Mesothelial cell of epicardium (in vitro differentiated cells): Measurements from ENCODE around the gene NYAP1. TPM values are rescaled to one million over a fixed set of nuclear protein-coding genes. Genes with fewer than 3 reads are reported as not detected.

Experiments
- DNase-seq, 2 experiments: peaks; one replicate each; pipeline ENCODE4 v3.0.0; 2021; ENCODE audit warnings: low spot score in 2 of 2; ENCODE audit not compliant: unreplicated experiment in 2 of 2
- H3K27ac Mint-ChIP-seq: 2 replicates; pipeline ENCODE4 v1.8.0; 2021; ENCODE audit warnings: mixed read lengths
- H3K27me3 Mint-ChIP-seq: 2 replicates; pipeline ENCODE4 v1.8.0; 2021; ENCODE audit warnings: low read depth, mixed read lengths
- H3K36me3 Mint-ChIP-seq: 2 replicates; pipeline ENCODE4 v1.8.0; 2021; ENCODE audit warnings: mixed read lengths
- H3K4me1 Mint-ChIP-seq: 2 replicates; pipeline ENCODE4 v1.8.0; 2021; ENCODE audit warnings: mixed read lengths
- H3K4me3 Mint-ChIP-seq: 2 replicates; pipeline ENCODE4 v1.8.0; 2021; ENCODE audit warnings: mild to moderate bottlenecking, moderate library complexity, mixed read lengths
- H3K9me3 Mint-ChIP-seq: 2 replicates; pipeline ENCODE4 v1.8.0; 2021; ENCODE audit warnings: mixed read lengths
- total RNA-seq: library from RNA; stranded (reverse); gene quantifications from 3 replicates; pipeline ENCODE4 v1.2.1, GENCODE V29; 2021
- TF ChIP-seq, protein P1 (sequence below): fragments of 200-600 bp; sonication (generic); IDR thresholded peaks from one replicate; pipeline ENCODE4 v1.5.0; 2021; ENCODE audit warnings: antibody characterized with exemption; ENCODE audit not compliant: unreplicated experiment

The NYAP1 gene
- total RNA-seq, 1 donor from 2014 or later: 8.5 TPM

DNA sequence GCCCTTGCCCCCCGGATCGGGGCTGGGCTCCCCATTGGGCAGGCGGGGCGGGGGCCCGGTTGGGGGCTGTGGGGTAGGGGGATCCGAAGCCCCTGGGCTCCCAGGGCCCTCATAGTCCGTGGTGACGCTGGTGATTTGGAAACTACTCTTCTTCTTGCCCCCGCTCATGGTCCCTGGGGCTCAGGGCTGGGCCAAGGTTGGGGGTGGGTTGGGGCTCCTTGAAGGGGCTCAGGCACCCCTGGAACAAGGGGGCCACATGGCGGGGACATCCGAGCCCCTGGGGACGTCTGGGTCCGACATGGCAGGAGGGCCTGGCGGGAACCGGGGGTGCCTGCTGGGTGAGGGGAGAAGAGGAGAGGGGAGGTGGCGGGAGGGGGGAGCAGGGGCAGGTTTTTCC is 5.9 kb upstream of the NYAP1 start:
- DNase-seq: no peak
- Mint-ChIP-seq H3K4me3 (peak overlapping the region; percentile 88), H3K36me3 (peaks cover 4% of the 10 kb centered on the region), H3K4me1 (peaks cover 32% of the 10 kb centered on the region), H3K27me3 (no peaks in the 10 kb centered on the region), H3K9me3 (no peaks in the 10 kb centered on the region), H3K27ac (peak overlapping the region; percentile 82)
- TF ChIP-seq, protein P1, sequence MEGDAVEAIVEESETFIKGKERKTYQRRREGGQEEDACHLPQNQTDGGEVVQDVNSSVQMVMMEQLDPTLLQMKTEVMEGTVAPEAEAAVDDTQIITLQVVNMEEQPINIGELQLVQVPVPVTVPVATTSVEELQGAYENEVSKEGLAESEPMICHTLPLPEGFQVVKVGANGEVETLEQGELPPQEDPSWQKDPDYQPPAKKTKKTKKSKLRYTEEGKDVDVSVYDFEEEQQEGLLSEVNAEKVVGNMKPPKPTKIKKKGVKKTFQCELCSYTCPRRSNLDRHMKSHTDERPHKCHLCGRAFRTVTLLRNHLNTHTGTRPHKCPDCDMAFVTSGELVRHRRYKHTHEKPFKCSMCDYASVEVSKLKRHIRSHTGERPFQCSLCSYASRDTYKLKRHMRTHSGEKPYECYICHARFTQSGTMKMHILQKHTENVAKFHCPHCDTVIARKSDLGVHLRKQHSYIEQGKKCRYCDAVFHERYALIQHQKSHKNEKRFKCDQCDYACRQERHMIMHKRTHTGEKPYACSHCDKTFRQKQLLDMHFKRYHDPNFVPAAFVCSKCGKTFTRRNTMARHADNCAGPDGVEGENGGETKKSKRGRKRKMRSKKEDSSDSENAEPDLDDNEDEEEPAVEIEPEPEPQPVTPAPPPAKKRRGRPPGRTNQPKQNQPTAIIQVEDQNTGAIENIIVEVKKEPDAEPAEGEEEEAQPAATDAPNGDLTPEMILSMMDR: no peak

DNA sequence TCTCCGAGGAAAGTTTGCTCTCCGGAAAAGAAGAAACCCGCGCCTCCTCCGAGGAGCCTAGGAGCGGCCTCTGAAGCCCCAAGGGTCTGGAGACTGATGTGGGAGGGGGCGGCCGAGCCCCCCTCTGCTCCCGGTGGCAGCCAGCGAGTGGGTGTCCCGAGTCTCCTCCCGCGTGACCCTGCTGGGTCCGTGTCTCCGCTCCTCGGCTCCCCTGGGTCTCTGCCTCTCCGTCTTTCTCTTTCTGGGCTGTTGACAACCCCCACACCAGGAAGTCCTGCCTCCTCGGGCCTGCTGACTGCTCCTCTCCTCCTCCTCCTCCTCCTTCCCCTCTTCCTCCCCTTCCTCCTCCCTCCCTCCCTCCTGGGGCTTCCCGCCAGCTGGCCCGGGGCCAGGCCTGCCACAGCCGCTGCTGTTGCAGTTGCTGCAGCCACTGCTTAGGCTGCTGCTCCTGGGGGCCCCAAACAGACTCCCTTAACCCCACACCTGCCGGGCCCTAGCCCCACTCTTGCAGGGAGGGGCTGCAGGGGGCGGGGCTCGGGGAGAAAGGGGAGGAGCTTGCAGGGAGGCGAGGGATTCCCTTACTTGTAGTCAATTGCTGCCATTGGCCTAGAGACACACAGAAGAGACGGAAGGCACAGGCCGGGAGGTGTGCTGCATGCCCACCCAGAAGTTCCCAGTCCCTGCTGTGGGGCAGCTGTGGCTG is 4.6 kb upstream of the NYAP1 start, which contains the start of gene TSC22D4:
TSS of gene TSC22D4 (minus strand) at position 257 of the 703 bp plus-strand sequence. CDS start 1,176 bp downstream, outside the sequence.
- Mint-ChIP-seq H3K27me3 (no peaks in the 10 kb centered on the region), H3K4me3 (peak within 1 kb of the TSS; percentile 88), H3K4me1 (peaks cover 35% of the 10 kb centered on the region), H3K27ac (peak within 1 kb of the TSS; percentile 90), H3K36me3 (no peaks in the 10 kb centered on the region), H3K9me3 (no peaks in the 10 kb centered on the region)
- TF ChIP-seq, protein P1: no peak
- peak; percentile 94 to 99 for DNase-seq

DNA sequence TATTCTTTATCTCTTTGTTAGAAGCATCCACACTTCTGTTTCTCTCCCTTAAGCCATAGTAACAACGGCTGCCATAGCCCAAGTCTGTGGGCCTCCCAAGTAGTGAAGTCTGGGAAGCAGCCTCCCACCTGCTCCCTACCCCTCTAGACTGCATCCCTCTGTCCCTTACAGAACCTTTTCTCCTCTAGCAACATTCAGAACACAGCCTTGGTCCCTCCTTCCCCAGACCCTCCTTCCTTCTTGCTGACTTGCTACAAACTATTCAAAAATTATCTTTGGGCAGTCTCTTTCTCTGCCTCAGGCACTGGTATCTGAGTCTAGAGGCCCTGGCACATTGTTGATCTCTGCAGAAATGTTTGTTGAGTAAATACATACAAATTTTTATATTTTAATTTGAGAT is 2.3 kb upstream of the NYAP1 start:
- Mint-ChIP-seq H3K27me3 (no peaks in the 10 kb centered on the region), H3K27ac (peak overlapping the region; percentile 68), H3K4me1 (peaks cover 38% of the 10 kb centered on the region), H3K4me3 (peak overlapping the region; percentile 5), H3K9me3 (no peaks in the 10 kb centered on the region), H3K36me3 (peaks cover 2% of the 10 kb centered on the region)
- TF ChIP-seq, protein P1: no peak
- no peak for DNase-seq

DNA sequence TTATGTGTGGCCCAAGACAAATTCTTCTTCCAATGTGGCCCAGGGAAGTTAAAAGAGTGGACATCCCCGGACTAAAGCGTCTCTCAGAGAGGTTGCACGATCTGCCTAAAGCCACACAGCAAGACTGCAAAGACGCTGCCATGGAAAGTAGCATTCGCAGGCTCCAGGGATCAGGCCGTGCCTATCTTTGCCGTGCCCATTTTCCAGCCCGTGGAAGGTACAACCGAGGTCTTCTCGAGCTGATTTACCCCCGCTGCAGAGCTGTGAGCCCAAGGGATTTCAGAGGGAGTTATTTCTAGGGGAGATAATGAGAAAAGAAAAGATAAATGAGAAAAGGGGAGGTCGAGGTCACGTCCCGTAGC is 1.0 kb upstream of the NYAP1 start:
- Mint-ChIP-seq H3K36me3 (peaks cover 2% of the 10 kb centered on the region), H3K27ac (peak overlapping the region; percentile 73), H3K27me3 (no peaks in the 10 kb centered on the region), H3K9me3 (no peaks in the 10 kb centered on the region), H3K4me1 (peaks cover 31% of the 10 kb centered on the region), H3K4me3 (peak overlapping the region; percentile 81)
- TF ChIP-seq, protein P1: no peak
- DNase-seq: no peak

DNA sequence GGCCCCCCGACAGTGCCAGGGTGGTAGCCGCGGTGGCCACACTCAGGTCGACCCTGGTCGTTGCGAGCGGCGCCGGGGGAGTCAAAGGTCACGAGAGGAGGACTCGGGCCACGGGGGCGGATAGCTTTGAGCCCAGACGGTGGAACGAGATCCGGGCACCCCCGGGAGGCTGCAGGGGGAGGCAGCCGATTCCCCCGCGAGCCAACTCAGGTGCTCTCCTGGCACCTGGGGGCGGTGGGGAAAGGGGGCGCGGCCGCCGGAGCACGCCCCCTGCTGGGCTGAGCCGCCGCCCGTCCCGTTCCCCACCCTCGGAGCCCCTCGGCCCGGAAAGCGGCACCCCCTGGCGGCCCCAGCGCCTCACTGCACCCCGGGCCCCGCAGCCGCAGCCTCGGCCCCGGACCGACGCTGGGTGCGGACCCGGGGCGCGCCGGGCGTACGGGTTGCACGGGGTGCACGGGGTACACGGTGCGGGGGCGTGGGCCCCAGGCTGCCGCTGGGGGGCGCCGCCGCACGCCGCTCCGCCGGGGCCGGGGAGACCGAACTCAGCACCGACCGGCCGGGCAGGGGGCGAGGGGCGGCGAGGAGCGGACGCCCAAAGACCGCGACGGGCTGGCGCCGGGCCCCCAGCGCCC is 521 bp upstream of the NYAP1 start:
- DNase-seq: peak; percentile 78 to 95

More for the DNA sequence above, 521 bp upstream of the NYAP1 start:
- Mint-ChIP-seq H3K4me1 (peaks cover 31% of the 10 kb centered on the region), H3K36me3 (peaks cover 2% of the 10 kb centered on the region), H3K4me3 (peak overlapping the region; percentile 81), H3K9me3 (no peaks in the 10 kb centered on the region), H3K27me3 (no peaks in the 10 kb centered on the region), H3K27ac (peak overlapping the region; percentile 73)
- TF ChIP-seq, protein P1: peak; percentile 98
